Measurements from ENCODE around the gene FRY. TPM values are rescaled to one million over a fixed set of nuclear protein-coding genes. Genes with fewer than 3 reads are reported as not detected.

FRY gene
- total and polyA plus RNA-seq, 2 of the 13 experiments (the other 11 are each of a cell fraction or from before 2014, with no cell fraction given), result 8.2 to 13.1 TPM

- no peak for ATAC-seq
- in situ Hi-C loops (cut with HindIII; ENCODE audit: extremely low pct_ligation_motif_present, low pct_unique_long_range_greater_than_20kb) (no loop called here), intact Hi-C loops (cut with micrococcal nuclease; ENCODE audit: unreplicated experiment) (no loop called here)
- Histone ChIP-seq H3K27me3 (ENCODE audit: control insufficient read depth in 1 of 2, insufficient read depth in 2 of 2, low read length in 2 of 2) (no peaks in the 10 kb centered on the region), H3K9ac (ENCODE audit: insufficient read depth, low read depth, low read length) (no peak overlapping the region), H3K9me3 (ENCODE audit: low read length) (no peaks in the 10 kb centered on the region), H3K36me3 (replicated peaks in 1 of 2; ENCODE audit: control insufficient read depth in 1 of 2, insufficient read depth in 2 of 2, low read length in 2 of 2) (peaks cover 12 to 41% of the 10 kb centered on the region in 2 experiments), H3K4me2 (ENCODE audit: low read depth, low read length) (no peak overlapping the region), H3K27ac (ENCODE audit: extremely low read length, insufficient read depth, low read length) (no peak overlapping the region), H3K79me2 (ENCODE audit: insufficient read depth, low read length) (no peaks in the 10 kb centered on the region), H3K4me1 (ENCODE audit: insufficient read depth, low read length) (no peaks in the 10 kb centered on the region), H4K20me1 (ENCODE audit: insufficient read depth, low read length) (no peaks in the 10 kb centered on the region), H3K4me3 (replicated peaks in 1 of 3; ENCODE audit: insufficient read depth in 1 of 3, low read depth in 2 of 3, low read length in 3 of 3) (no peak overlapping the region), H2AFZ (ENCODE audit: low read length) (no peak overlapping the region)
- ChIA-PET CTCF (ENCODE audit: low intra/inter-chr PET ratio, low total read pairs) (no interaction called here), POLR2A (no interaction called here)
- no peak for DNase-seq (ENCODE audit: low spot score)
- no peak for TF ChIP-seq SYNCRIP (IDR thresholded peaks at IDR 0.05; ENCODE audit: insufficient read depth, low read depth, low read length)
- no peak for TF ChIP-seq ZBTB7A (CRISPR knock-in tag; IDR thresholded peaks at IDR 0.05)
- no peak for TF ChIP-seq GLMP (CRISPR knock-in tag; IDR thresholded peaks at IDR 0.05; ENCODE audit: borderline replicate concordance)
- no peak for TF ChIP-seq ZNF10 (CRISPR knock-in tag; IDR thresholded peaks at IDR 0.05; ENCODE audit: borderline replicate concordance, low read depth)
- no peak for TF ChIP-seq TMF1 (CRISPR knock-in tag; IDR thresholded peaks at IDR 0.05; ENCODE audit: low read depth)
- no peak for TF ChIP-seq MIER2 (CRISPR knock-in tag; IDR thresholded peaks at IDR 0.05)
- TF ChIP-seq SP1 (IDR thresholded peaks at IDR 0.05), result no peak
- no peak for TF ChIP-seq SP1 (CRISPR knock-in tag; IDR thresholded peaks at IDR 0.05)
- no peak for TF ChIP-seq HMG20A (CRISPR knock-in tag; IDR thresholded peaks at IDR 0.05; ENCODE audit: borderline replicate concordance)
- BruUV-seq (replicated peaks), result no TSS peak
- FAIRE-seq, result no peak
Observed at GRCh38 chr13:32213626-32214025, 182.1 kb downstream of the FRY start.

- in situ Hi-C loops (cut with HindIII; ENCODE audit: extremely low pct_ligation_motif_present, low pct_unique_long_range_greater_than_20kb), result no loop called here
- intact Hi-C loops (cut with micrococcal nuclease; ENCODE audit: unreplicated experiment), result no loop called here
- H3K9me3 ChIP-seq (ENCODE audit: low read length), result no peaks in the 10 kb centered on the region
- CTCF ChIA-PET (ENCODE audit: low intra/inter-chr PET ratio, low total read pairs), result no interaction called here
- H4K20me1 ChIP-seq (ENCODE audit: insufficient read depth, low read length), result no peaks in the 10 kb centered on the region
- POLR2A ChIA-PET, result no interaction called here
- no peaks in the 10 kb centered on the region for H3K27me3 ChIP-seq (ENCODE audit: control insufficient read depth in 1 of 2, insufficient read depth in 2 of 2, low read length in 2 of 2)
- no peak for DNase-seq (ENCODE audit: low spot score)
- 96% methylated on average over 4 of the region's 4 CpGs for WGBS (ENCODE audit: low lambda C conversion rate)
- no peak overlapping the region for H3K4me3 ChIP-seq (replicated peaks in 1 of 3; ENCODE audit: insufficient read depth in 1 of 3, low read depth in 2 of 3, low read length in 3 of 3)
- H3K9ac ChIP-seq (ENCODE audit: insufficient read depth, low read depth, low read length), result no peak overlapping the region
- no TSS peak for BruUV-seq (replicated peaks)
- ATAC-seq, result no peak
- no peak overlapping the region for H2AFZ ChIP-seq (ENCODE audit: low read length)
- no peak for FAIRE-seq
- no peak overlapping the region for H3K4me2 ChIP-seq (ENCODE audit: low read depth, low read length)
- no peaks in the 10 kb centered on the region for H3K79me2 ChIP-seq (ENCODE audit: insufficient read depth, low read length)
- H3K27ac ChIP-seq (ENCODE audit: extremely low read length, insufficient read depth, low read length), result no peak overlapping the region
- H3K36me3 ChIP-seq (replicated peaks in 1 of 2; ENCODE audit: control insufficient read depth in 1 of 2, insufficient read depth in 2 of 2, low read length in 2 of 2), result peaks cover 12 to 37% of the 10 kb centered on the region in 2 experiments
- H3K4me1 ChIP-seq (ENCODE audit: insufficient read depth, low read length), result no peaks in the 10 kb centered on the region
- TF ChIP-seq ZNF33B (CRISPR knock-in tag; IDR thresholded peaks at IDR 0.05) (no peak), ZFP1 (CRISPR knock-in tag; IDR thresholded peaks at IDR 0.05) (no peak), FOXJ3 (CRISPR knock-in tag; IDR thresholded peaks at IDR 0.05; ENCODE audit: borderline replicate concordance) (no peak), AGO1 (IDR thresholded peaks at IDR 0.05; ENCODE audit: low read depth, low read length, poor library complexity, severe bottlenecking) (no peak), ONECUT2 (CRISPR knock-in tag; IDR thresholded peaks at IDR 0.05) (no peak), RBFOX2 (IDR thresholded peaks at IDR 0.05; ENCODE audit: low read depth, low read length) (no peak)
- TF ChIP-seq, protein P1, sequence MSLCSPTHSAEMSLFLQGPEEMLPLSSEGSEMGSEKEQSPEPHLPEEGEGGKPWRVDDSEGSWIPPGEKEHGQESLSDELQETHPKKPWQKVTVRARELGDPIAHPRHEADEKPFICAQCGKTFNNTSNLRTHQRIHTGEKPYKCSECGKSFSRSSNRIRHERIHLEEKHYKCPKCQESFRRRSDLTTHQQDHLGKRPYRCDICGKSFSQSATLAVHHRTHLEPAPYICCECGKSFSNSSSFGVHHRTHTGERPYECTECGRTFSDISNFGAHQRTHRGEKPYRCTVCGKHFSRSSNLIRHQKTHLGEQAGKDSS (CRISPR knock-in tag; IDR thresholded peaks at IDR 0.05; ENCODE audit: borderline replicate concordance, low read depth), result no peak
Observed at GRCh38 chr13:32214071-32214470, 182.5 kb downstream of the FRY start.

Data from HepG2 (cell line).